Stomach (tissue), 4 donors: Measurements from ENCODE around the gene ZNF511.

ENCODE experiments used
- EP300 ChIP-seq: sonication (generic); formaldehyde crosslinking; IDR thresholded peaks from one replicate; pipeline ENCODE4 v1.6.1; 2017; ENCODE audit warnings: antibody characterized with exemption
- POLR2A ChIP-seq, 4 donors: fragments of 450-650 bp; IDR thresholded peaks; one replicate each; pipeline ENCODE4 v1.6.1; 2016; ENCODE audit warnings: antibody characterized with exemption in 4 of 4, control low read depth in 2 of 4, mild to moderate bottlenecking in 1 of 4, moderate library complexity in 1 of 4
- POLR2AphosphoS5 ChIP-seq, 3 donors: sonication (generic); formaldehyde crosslinking; IDR thresholded peaks; one replicate each; pipeline ENCODE4 v1.6.1; 2016; ENCODE audit warnings: antibody characterized with exemption in 3 of 3
- TF ChIP-seq, protein P1 (sequence below), 7 experiments: fragments of 450-650 bp in 4 of 7; fragments of 200-600 bp in 3 of 7; sonication (generic) in 3 of 7; IDR thresholded peaks; one replicate each; pipeline ENCODE4 v1.5.1; 2016 to 2019; ENCODE audit warnings: antibody characterized with exemption in 7 of 7, control low read depth in 2 of 7, mild to moderate bottlenecking in 1 of 7

GRCh38 chr10:133357285-133358161, 48.8 kb downstream of the ZNF511 start, which contains the start of gene FUOM:
- TF ChIP-seq POLR2A (IDR thresholded peaks at IDR 0.05) (no peak), POLR2AphosphoS5 (IDR thresholded peaks at IDR 0.05) (peak in 1 of 3 donors; percentile 25), EP300 (no peak)
- TF ChIP-seq, protein P1, sequence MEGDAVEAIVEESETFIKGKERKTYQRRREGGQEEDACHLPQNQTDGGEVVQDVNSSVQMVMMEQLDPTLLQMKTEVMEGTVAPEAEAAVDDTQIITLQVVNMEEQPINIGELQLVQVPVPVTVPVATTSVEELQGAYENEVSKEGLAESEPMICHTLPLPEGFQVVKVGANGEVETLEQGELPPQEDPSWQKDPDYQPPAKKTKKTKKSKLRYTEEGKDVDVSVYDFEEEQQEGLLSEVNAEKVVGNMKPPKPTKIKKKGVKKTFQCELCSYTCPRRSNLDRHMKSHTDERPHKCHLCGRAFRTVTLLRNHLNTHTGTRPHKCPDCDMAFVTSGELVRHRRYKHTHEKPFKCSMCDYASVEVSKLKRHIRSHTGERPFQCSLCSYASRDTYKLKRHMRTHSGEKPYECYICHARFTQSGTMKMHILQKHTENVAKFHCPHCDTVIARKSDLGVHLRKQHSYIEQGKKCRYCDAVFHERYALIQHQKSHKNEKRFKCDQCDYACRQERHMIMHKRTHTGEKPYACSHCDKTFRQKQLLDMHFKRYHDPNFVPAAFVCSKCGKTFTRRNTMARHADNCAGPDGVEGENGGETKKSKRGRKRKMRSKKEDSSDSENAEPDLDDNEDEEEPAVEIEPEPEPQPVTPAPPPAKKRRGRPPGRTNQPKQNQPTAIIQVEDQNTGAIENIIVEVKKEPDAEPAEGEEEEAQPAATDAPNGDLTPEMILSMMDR (IDR thresholded peaks at IDR 0.05), result no peak
